Measurements from ENCODE around the gene STT3B. TPM values are rescaled to one million over a fixed set of nuclear protein-coding genes. Genes with fewer than 3 reads are reported as not detected.

STT3B gene
- total and polyA plus RNA-seq, 2 of the 13 experiments (the other 11 are each of a cell fraction or from before 2014, with no cell fraction given), result 85.0 to 205 TPM

GRCh38 chr3:31531992-31532586 lies 636 bp upstream of the STT3B start (continued):
- TF ChIP-seq ZNF646 (CRISPR knock-in tag; IDR thresholded peaks at IDR 0.05) (no peak), ZNF329 (CRISPR knock-in tag; IDR thresholded peaks at IDR 0.05; ENCODE audit: low read depth) (peak; percentile 72; the same call in 1 of the 2 replicates), ZBTB7A (CRISPR knock-in tag; IDR thresholded peaks at IDR 0.05) (peak; percentile 69; the same call in 1 of the 2 replicates), ZBTB3 (CRISPR knock-in tag; IDR thresholded peaks at IDR 0.05; ENCODE audit: borderline replicate concordance, low read depth) (no peak), ATF1 (CRISPR knock-in tag; IDR thresholded peaks at IDR 0.05) (no peak), ZNF737 (CRISPR knock-in tag; IDR thresholded peaks at IDR 0.05; ENCODE audit: borderline replicate concordance) (peak; percentile 88; the same call in 1 of the 2 replicates), ZNF746 (CRISPR knock-in tag; IDR thresholded peaks at IDR 0.05) (peak; percentile 80; the same call in 1 of the 2 replicates), ZSCAN9 (CRISPR knock-in tag; IDR thresholded peaks at IDR 0.05; ENCODE audit: borderline replicate concordance) (peak; percentile 88; the same call in 1 of the 2 replicates), NKX3-1 (CRISPR knock-in tag; IDR thresholded peaks at IDR 0.05) (no peak; the same call in 1 of the 2 replicates), MIXL1 (CRISPR knock-in tag; IDR thresholded peaks at IDR 0.05) (no peak), RELA (CRISPR knock-in tag; IDR thresholded peaks at IDR 0.05) (0 out of 2 replicates have a peak, but pooled peaks have one; percentile 17), PCBP2 (optimal IDR thresholded peaks at IDR 0.05; ENCODE audit: low read depth, low read length, poor library complexity, severe bottlenecking) (no peak), BHLHE40 (IDR thresholded peaks at IDR 0.05; ENCODE audit: low read length) (peak; percentile 54; the same call in 1 of the 2 replicates)
- TF ChIP-seq, protein P1, sequence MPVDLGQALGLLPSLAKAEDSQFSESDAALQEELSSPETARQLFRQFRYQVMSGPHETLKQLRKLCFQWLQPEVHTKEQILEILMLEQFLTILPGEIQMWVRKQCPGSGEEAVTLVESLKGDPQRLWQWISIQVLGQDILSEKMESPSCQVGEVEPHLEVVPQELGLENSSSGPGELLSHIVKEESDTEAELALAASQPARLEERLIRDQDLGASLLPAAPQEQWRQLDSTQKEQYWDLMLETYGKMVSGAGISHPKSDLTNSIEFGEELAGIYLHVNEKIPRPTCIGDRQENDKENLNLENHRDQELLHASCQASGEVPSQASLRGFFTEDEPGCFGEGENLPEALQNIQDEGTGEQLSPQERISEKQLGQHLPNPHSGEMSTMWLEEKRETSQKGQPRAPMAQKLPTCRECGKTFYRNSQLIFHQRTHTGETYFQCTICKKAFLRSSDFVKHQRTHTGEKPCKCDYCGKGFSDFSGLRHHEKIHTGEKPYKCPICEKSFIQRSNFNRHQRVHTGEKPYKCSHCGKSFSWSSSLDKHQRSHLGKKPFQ (CRISPR knock-in tag; IDR thresholded peaks at IDR 0.05; ENCODE audit: insufficient replicate concordance), result peak; percentile 52
- TF ChIP-seq, protein P2, sequence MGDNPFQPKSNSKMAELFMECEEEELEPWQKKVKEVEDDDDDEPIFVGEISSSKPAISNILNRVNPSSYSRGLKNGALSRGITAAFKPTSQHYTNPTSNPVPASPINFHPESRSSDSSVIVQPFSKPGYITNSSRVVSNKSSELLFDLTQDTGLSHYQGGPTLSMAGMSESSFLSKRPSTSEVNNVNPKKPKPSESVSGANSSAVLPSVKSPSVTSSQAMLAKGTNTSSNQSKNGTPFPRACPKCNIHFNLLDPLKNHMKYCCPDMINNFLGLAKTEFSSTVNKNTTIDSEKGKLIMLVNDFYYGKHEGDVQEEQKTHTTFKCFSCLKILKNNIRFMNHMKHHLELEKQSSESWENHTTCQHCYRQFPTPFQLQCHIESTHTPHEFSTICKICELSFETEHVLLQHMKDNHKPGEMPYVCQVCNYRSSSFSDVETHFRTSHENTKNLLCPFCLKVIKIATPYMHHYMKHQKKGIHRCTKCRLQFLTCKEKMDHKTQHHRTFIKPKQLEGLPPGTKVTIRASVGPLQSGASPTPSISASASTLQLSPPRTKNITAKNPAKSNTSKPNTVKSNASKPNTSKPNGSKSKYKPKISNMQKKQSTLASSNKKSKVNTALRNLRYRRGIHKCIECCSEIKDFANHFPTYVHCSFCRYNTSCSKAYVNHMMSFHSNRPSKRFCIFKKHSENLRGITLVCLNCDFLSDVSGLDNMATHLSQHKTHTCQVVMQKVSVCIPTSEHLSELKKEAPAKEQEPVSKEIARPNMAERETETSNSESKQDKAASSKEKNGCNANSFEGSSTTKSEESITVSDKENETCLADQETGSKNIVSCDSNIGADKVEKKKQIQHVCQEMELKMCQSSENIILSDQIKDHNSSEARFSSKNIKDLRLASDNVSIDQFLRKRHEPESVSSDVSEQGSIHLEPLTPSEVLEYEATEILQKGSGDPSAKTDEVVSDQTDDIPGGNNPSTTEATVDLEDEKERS (CRISPR knock-in tag; IDR thresholded peaks at IDR 0.05), result no peak
- TF ChIP-seq, protein P3, sequence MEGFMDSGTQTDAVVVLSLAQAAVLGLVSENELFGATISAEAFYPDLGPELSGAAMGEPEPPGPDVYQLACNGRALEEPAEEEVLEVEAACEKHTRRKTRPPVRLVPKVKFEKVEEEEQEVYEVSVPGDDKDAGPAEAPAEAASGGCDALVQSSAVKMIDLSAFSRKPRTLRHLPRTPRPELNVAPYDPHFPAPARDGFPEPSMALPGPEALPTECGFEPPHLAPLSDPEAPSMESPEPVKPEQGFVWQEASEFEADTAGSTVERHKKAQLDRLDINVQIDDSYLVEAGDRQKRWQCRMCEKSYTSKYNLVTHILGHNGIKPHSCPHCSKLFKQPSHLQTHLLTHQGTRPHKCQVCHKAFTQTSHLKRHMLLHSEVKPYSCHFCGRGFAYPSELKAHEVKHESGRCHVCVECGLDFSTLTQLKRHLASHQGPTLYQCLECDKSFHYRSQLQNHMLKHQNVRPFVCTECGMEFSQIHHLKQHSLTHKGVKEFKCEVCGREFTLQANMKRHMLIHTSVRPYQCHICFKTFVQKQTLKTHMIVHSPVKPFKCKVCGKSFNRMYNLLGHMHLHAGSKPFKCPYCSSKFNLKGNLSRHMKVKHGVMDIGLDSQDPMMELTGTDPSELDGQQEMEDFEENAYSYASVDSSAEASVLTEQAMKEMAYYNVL (CRISPR knock-in tag; IDR thresholded peaks at IDR 0.05; ENCODE audit: borderline replicate concordance), result peak; percentile 70; the same call in 1 of the 2 replicates
